HCT116 (cell line): ENCODE results near the gene TPPP3. TPM values are rescaled to one million over a fixed set of nuclear protein-coding genes. Genes with fewer than 3 reads are reported as not detected.

Experiments
- ATAC-seq: fragments of 200-7000 bp; cut with Tn5 transposase; 2 replicates; pipeline ENCODE4 v1.9.1; 2020; ENCODE audit warnings: mild to moderate bottlenecking, moderate library complexity
- BruUV-seq: library from RNA; stranded (reverse); fragments of 400-500 nt; replicated peaks from 2 replicates; lab custom pipeline; 2021; lab: Mats Ljungman, UMichigan
- CTCF ChIA-PET: fragments of 300-600 bp; sonication (Branson Sonifier 250); formaldehyde crosslinking; loops from one replicate; lab custom pipeline; 2021; ENCODE audit warnings: antibody characterized with exemption; lab: Charles Lee
- POLR2A ChIA-PET: fragments of 300-600, 350-600 bp; sonication (Branson Sonifier 250); formaldehyde crosslinking; loops from one replicate; lab custom pipeline; 2021; ENCODE audit warnings: antibody characterized with exemption; lab: Charles Lee
- RAD21 ChIA-PET, 2 experiments: fragments of 300-600 bp; sonication (Branson Sonifier 250); formaldehyde crosslinking; loops; one replicate each; lab custom pipeline; 2023; ENCODE audit warnings: low total read pairs in 2 of 2; ENCODE audit not compliant: uncharacterized antibody in 2 of 2, unreplicated experiment in 2 of 2, low non-redundant PET in 1 of 2; lab: Charles Lee
- DNase-seq: peaks from one replicate; pipeline ENCODE4 v3.0.0-alpha.2; 2010; ENCODE audit warnings: low read depth, low spot score
- H2AFZ ChIP-seq: fragments of 200-600 bp; shearing (Covaris generic), sonication (generic); 2 replicates; pipeline ENCODE4 v1.6.1; 2017; ENCODE audit warnings: low read depth, mixed run types, mixed read lengths, antibody characterized with exemption, low read length; ENCODE audit not compliant: poor library complexity, severe bottlenecking
- H3K27ac ChIP-seq: 2 replicates; pipeline ENCODE4 v1.5.1; 2012; ENCODE audit warnings: low read depth, low read length
- H3K27me3 ChIP-seq: fragments of 200-600 bp; sonication (generic); 2 replicates; pipeline ENCODE4 v1.6.1; 2016; ENCODE audit warnings: mixed run types, low read length, mixed read lengths; ENCODE audit not compliant: insufficient read depth
- H3K36me3 ChIP-seq, 2 experiments: fragments of 200-500 bp in 1 of 2; fragments of 200-600 bp in 1 of 2; sonication (Bioruptor generic) in 1 of 2; sonication (generic) in 1 of 2; 2 replicates each; pipeline versions ENCODE4 v1.5.1 to v1.6.1; 2014 to 2016; ENCODE audit warnings: low read length in 2 of 2, inconsistent platforms in 1 of 2, mixed read lengths in 1 of 2, mixed run types in 1 of 2; ENCODE audit not compliant: insufficient read depth in 2 of 2, control insufficient read depth in 1 of 2
- H3K4me1 ChIP-seq, 2 experiments: fragments of 200-600 bp in 1 of 2; sonication (generic) in 1 of 2; 2 replicates each; pipeline versions ENCODE4 v1.5.1 to v1.6.1; 2012 to 2017; ENCODE audit warnings: low read length in 2 of 2, inconsistent platforms in 1 of 2, mild to moderate bottlenecking in 1 of 2, mixed read lengths in 1 of 2, mixed run types in 1 of 2, moderate library complexity in 1 of 2; ENCODE audit not compliant: insufficient read depth in 2 of 2, control insufficient read depth in 1 of 2
- H3K4me2 ChIP-seq: fragments of 200-600 bp; sonication (generic); 2 replicates; pipeline ENCODE4 v1.6.1; 2017; ENCODE audit warnings: mixed run types, low read length, mixed read lengths
- H3K4me3 ChIP-seq, 2 experiments: fragments of 200-600 bp in 1 of 2; sonication (generic) in 1 of 2; replicated peaks in 1 of 2; 2 replicates each; pipeline ENCODE4 v1.5.1; 2011 to 2016; ENCODE audit warnings: low read length in 2 of 2, control low read depth in 1 of 2, low read depth in 1 of 2, mild to moderate bottlenecking in 1 of 2, mixed read lengths in 1 of 2, mixed run types in 1 of 2
- H3K79me2 ChIP-seq: fragments of 200-600 bp; sonication (generic); 2 replicates; pipeline ENCODE4 v1.6.1; 2017; ENCODE audit warnings: mild to moderate bottlenecking, mixed run types, low read length, moderate library complexity, mixed read lengths; ENCODE audit not compliant: insufficient read depth
- H3K9ac ChIP-seq: fragments of 200-600 bp; sonication (generic); 2 replicates; pipeline ENCODE4 v1.6.1; 2016; ENCODE audit warnings: low read length, mixed read lengths
- H3K9me2 ChIP-seq: fragments of 200-600 bp; sonication (generic), shearing (Covaris generic); 2 replicates; pipeline ENCODE4 v1.6.1; 2017; ENCODE audit warnings: mixed run types, mild to moderate bottlenecking, moderate library complexity; ENCODE audit not compliant: insufficient read depth
- H3K9me3 ChIP-seq, 2 experiments: fragments of 200-500 bp in 1 of 2; fragments of 200-600 bp in 1 of 2; sonication (Bioruptor generic) in 1 of 2; sonication (generic) in 1 of 2; 2 replicates each; pipeline ENCODE4 v1.6.1; 2014 to 2017; ENCODE audit warnings: low read length in 2 of 2, mixed read lengths in 2 of 2, inconsistent platforms in 1 of 2, low read depth in 1 of 2, mild to moderate bottlenecking in 1 of 2, mixed run types in 1 of 2, moderate library complexity in 1 of 2; ENCODE audit not compliant: control insufficient read depth in 1 of 2, insufficient read depth in 1 of 2
- H4K20me1 ChIP-seq: fragments of 200-600 bp; sonication (generic), shearing (Covaris generic); 2 replicates; pipeline ENCODE4 v1.6.1; 2017; ENCODE audit warnings: mixed run types, mild to moderate bottlenecking, moderate library complexity; ENCODE audit not compliant: insufficient read depth
- EZH2phosphoT487 ChIP-seq: fragments of 200-600 bp; IDR thresholded peaks from 2 replicates; pipeline ENCODE4 v1.6.1; 2018; ENCODE audit warnings: antibody characterized with exemption, borderline replicate concordance
- RAD21 ChIP-seq: IDR thresholded peaks from 2 replicates; pipeline ENCODE4 v1.6.1; 2012; ENCODE audit warnings: low read depth, mild to moderate bottlenecking
- SRF ChIP-seq: IDR thresholded peaks from 2 replicates; pipeline ENCODE4 v1.6.1; 2012; ENCODE audit warnings: low read depth
- intact Hi-C: fragments of 100-400 bp; cut with micrococcal nuclease; formaldehyde crosslinking; loops from 2 replicates; pipeline ENCODE4 v1.10.0; 2022
- total RNA-seq: library from RNA; stranded (reverse); gene quantifications from one replicate; pipeline ENCODE4 v1.2.1, GENCODE V29; 2021; ENCODE audit not compliant: unreplicated experiment
- TF ChIP-seq, protein P1 (sequence below): IDR thresholded peaks from 2 replicates; pipeline ENCODE4 v1.6.1; 2011; ENCODE audit warnings: mild to moderate bottlenecking, low read length, moderate library complexity; ENCODE audit not compliant: insufficient replicate concordance; ENCODE audit errors: extremely low read depth
- TF ChIP-seq, protein P2 (sequence below), 3 experiments: fragments of 200-600 bp in 1 of 3; sonication (generic) in 1 of 3; IDR thresholded peaks in 2 of 3; conservative IDR thresholded peaks in 1 of 3; 2 replicates each; pipeline ENCODE4 v1.5.1; 2012 to 2017; ENCODE audit warnings: low read depth in 2 of 3, low read length in 2 of 3, antibody characterized with exemption in 1 of 3, borderline replicate concordance in 1 of 3, control low read depth in 1 of 3, mild to moderate bottlenecking in 1 of 3, mixed read lengths in 1 of 3, mixed run types in 1 of 3, moderate library complexity in 1 of 3; ENCODE audit not compliant: insufficient read depth in 1 of 3
- TF ChIP-seq, protein P3 (sequence below): IDR thresholded peaks from 2 replicates; pipeline ENCODE4 v1.6.1; 2012

Gene TPPP3
- total RNA-seq, 1 experiment from 2014 or later: 1.2 TPM

GRCh38 chr16:67441907-67442306 lies 48.6 kb upstream of the TPPP3 start:
- no peak overlapping the region for H3K27ac ChIP-seq
- no peaks in the 10 kb centered on the region for H4K20me1 ChIP-seq
- RAD21 ChIA-PET: interaction anchor here in 1 of 2 experiments (0.9 kb wide), 1 partner anchor 24 kb away, joined by 3 read pairs; no protein-coding TSS in a partner anchor
- no peak overlapping the region for H2AFZ ChIP-seq
- ATAC-seq (no peak), DNase-seq (no peak)
- H3K4me1 ChIP-seq: no peaks in the 10 kb centered on the region
- H3K27me3 ChIP-seq: no peaks in the 10 kb centered on the region
- no peaks in the 10 kb centered on the region for H3K9me3 ChIP-seq
- H3K9ac ChIP-seq: no peak overlapping the region
- CTCF ChIA-PET: interaction anchor here (0.8 to 1.9 kb wide), 2 partner anchors 10 to 14 kb away, joined by 3 to 5 read pairs; partner anchors contain the start of gene HSD11B2
- no peaks in the 10 kb centered on the region for H3K9me2 ChIP-seq
- H3K79me2 ChIP-seq: no peaks in the 10 kb centered on the region
- TF ChIP-seq, protein P1, sequence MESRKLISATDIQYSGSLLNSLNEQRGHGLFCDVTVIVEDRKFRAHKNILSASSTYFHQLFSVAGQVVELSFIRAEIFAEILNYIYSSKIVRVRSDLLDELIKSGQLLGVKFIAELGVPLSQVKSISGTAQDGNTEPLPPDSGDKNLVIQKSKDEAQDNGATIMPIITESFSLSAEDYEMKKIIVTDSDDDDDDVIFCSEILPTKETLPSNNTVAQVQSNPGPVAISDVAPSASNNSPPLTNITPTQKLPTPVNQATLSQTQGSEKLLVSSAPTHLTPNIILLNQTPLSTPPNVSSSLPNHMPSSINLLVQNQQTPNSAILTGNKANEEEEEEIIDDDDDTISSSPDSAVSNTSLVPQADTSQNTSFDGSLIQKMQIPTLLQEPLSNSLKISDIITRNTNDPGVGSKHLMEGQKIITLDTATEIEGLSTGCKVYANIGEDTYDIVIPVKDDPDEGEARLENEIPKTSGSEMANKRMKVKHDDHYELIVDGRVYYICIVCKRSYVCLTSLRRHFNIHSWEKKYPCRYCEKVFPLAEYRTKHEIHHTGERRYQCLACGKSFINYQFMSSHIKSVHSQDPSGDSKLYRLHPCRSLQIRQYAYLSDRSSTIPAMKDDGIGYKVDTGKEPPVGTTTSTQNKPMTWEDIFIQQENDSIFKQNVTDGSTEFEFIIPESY: no peak
- TF ChIP-seq, protein P2, sequence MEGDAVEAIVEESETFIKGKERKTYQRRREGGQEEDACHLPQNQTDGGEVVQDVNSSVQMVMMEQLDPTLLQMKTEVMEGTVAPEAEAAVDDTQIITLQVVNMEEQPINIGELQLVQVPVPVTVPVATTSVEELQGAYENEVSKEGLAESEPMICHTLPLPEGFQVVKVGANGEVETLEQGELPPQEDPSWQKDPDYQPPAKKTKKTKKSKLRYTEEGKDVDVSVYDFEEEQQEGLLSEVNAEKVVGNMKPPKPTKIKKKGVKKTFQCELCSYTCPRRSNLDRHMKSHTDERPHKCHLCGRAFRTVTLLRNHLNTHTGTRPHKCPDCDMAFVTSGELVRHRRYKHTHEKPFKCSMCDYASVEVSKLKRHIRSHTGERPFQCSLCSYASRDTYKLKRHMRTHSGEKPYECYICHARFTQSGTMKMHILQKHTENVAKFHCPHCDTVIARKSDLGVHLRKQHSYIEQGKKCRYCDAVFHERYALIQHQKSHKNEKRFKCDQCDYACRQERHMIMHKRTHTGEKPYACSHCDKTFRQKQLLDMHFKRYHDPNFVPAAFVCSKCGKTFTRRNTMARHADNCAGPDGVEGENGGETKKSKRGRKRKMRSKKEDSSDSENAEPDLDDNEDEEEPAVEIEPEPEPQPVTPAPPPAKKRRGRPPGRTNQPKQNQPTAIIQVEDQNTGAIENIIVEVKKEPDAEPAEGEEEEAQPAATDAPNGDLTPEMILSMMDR (IDR thresholded peaks at IDR 0.05 in 2 of 3, conservative IDR thresholded peaks at IDR 0.05 in 1 of 3; ENCODE audit: borderline replicate concordance in 1 of 3, insufficient read depth in 1 of 3, low read depth in 2 of 3, low read length in 2 of 3): no peak
- TF ChIP-seq, protein P3, sequence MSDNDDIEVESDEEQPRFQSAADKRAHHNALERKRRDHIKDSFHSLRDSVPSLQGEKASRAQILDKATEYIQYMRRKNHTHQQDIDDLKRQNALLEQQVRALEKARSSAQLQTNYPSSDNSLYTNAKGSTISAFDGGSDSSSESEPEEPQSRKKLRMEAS: no peak
- TF ChIP-seq SRF: no peak
- TF ChIP-seq EZH2phosphoT487: no peak
- no peak for TF ChIP-seq RAD21
- no peak overlapping the region for H3K4me2 ChIP-seq
- POLR2A ChIA-PET: no interaction called here
- H3K4me3 ChIP-seq: no peak overlapping the region
- BruUV-seq: no TSS peak
- intact Hi-C loops: no loop called here
- H3K36me3 ChIP-seq: peaks cover 0 to 7% of the 10 kb centered on the region in 2 experiments; a peak in 1 of 4 replicates
